HFF-Myc (cell line): ENCODE data around the gene GNL1.
"Not testable (repeated sequence)": the region's sequence is repeated elsewhere in the genome, so short reads cannot be mapped to it uniquely, and the experiment has no call there.

Experiments
- DNase-seq: peaks from one replicate; pipeline ENCODE4 v3.0.0-alpha.2; 2011; ENCODE audit warnings: low read depth; ENCODE audit errors: extremely low read depth
- H3K4me3 ChIP-seq: replicated peaks from 2 replicates; pipeline ENCODE4 v1.5.1; 2011; ENCODE audit warnings: low read depth, mild to moderate bottlenecking, control low read depth, low read length
- CTCF ChIP-seq: IDR thresholded peaks from 2 replicates; pipeline ENCODE4 v1.5.1; 2012; ENCODE audit warnings: mild to moderate bottlenecking, low read depth, low read length, control low read depth; ENCODE audit errors: missing control alignments

GNL1 gene

GRCh38 chr6:30507849-30508827 lies 48.2 kb downstream of the GNL1 start:
- no peak for TF ChIP-seq CTCF
- DNase-seq = no peak
- H3K4me3 ChIP-seq = no peak overlapping the region

DNA sequence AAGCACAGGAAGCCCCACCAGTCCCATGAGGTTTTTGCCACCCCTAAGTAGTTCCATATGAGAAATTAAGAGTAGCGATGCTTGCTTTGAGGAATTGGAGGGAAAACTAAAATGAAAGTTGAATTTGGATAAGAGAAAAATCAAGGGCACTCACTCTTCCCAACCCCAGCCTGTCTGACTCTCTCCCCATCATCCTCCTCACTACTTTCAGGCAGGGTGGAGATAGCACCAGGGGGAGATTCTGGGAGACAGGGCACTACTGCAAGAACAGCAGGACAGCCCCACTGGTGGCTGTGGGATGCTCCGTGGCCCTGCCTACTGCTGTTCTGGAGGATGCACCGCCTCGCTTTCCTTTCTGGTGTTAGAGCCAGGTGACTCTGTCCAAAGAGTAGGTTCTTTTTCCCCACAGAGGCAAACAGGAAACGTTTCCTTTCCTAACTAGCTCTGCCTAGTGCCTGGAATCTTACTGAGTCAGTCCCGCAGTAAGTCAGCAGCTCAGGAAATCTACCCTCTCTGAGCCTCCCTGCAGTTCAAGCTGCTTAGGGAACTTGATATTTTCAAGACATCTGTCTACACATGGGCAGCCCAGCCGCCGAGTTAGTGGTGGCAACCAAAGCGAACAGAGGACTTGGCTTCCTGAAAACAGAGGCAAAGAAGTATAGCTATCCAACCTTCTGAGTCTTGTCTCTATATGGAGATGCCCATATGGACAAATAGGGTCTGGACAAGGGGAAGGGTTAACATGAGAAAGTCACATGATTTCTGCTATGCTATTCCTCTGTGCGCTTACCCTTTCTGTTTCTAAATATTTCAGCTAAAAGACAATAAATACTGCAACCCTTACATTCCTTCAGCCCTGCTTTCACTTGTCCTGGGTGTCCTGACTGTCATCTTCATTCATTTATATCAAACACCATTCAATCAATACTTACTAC lies 55.6 kb downstream of the GNL1 start:
- no peak for TF ChIP-seq CTCF
- no peak overlapping the region for H3K4me3 ChIP-seq
- DNase-seq = no peak

DNA sequence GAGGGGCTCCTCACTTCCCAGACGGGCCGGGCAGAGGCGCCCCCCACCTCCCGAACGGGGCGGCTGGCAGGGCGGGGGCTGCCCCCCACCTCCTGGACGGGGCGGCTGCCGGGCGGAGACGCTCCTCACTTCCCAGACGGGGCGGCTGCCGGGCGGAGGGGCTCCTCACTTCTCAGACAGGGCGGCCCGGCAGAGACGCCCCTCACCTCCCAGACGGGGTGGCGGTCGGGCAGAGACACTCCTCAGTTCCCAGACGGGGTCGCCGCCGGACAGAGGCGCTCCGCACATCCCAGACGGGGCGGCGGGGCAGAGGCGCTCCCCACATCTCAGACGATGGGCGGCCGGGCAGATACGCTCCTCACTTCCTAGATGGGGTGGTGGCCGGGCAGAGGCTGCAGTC lies 57.6 kb downstream of the GNL1 start:
- DNase-seq, H3K4me3 ChIP-seq: not testable (repeated sequence)

- no peak for DNase-seq
- no peak overlapping the region for H3K4me3 ChIP-seq
- TF ChIP-seq CTCF = no peak
Measured at GRCh38 chr6:30497714-30498113, 58.6 kb downstream of the GNL1 start.

GRCh38 chr6:30497261-30497599 lies 59.1 kb downstream of the GNL1 start:
- DNase-seq, H3K4me3 ChIP-seq: not testable (repeated sequence)

- H3K4me3 ChIP-seq = no peak overlapping the region
- no peak for DNase-seq
- no peak for TF ChIP-seq CTCF
Measured at GRCh38 chr6:30495993-30496392, 60.3 kb downstream of the GNL1 start.

DNA sequence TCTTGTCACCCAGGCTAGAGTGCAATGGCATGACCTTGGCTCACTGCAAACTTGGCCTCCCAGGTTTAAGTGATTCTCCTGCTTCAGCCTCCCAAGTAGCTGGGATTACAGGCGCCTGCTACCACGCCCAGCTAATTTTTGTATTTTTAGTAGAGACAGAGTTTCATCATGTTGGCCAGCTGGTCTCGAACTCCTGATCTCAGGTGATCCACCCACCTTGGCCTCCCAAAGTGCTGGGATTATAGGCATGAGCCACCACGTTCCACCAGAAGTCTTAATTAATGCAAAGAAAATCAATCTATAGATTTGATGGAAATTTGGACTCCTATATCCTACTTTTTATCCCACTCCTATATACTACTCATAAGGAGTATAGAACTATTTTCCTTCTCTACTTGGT lies 61.2 kb downstream of the GNL1 start:
- not testable (repeated sequence) for DNase-seq, H3K4me3 ChIP-seq

GRCh38 chr6:30494291-30494861 lies 61.9 kb downstream of the GNL1 start:
- no peak for TF ChIP-seq CTCF
- no peak for DNase-seq
- H3K4me3 ChIP-seq = no peak overlapping the region
